Upper lobe of right lung (tissue), 1 donor: ENCODE results near the gene PPP3CB. TPM values are rescaled to one million over a fixed set of nuclear protein-coding genes. Genes with fewer than 3 reads are reported as not detected.

ENCODE experiments used
- ATAC-seq: fragments of 200-7000 bp; cut with Tn5 transposase; one replicate; pipeline ENCODE4 v1.9.1; 2020; ENCODE audit warnings: mild to moderate bottlenecking, moderate library complexity
- DNase-seq: peaks from one replicate; pipeline ENCODE4 v3.0.0-alpha.2; 2020
- H3K27ac ChIP-seq: fragments of 200-600 bp; one replicate; pipeline ENCODE4 v1.8.0; 2022
- H3K27me3 ChIP-seq: fragments of 200-600 bp; one replicate; pipeline ENCODE4 v1.8.0; 2022; ENCODE audit warnings: mild to moderate bottlenecking
- H3K36me3 ChIP-seq: fragments of 200-600 bp; one replicate; pipeline ENCODE4 v1.8.0; 2022
- H3K4me1 ChIP-seq: fragments of 200-600 bp; one replicate; pipeline ENCODE4 v1.8.0; 2022
- H3K4me3 ChIP-seq: fragments of 200-600 bp; one replicate; pipeline ENCODE4 v1.8.0; 2022; ENCODE audit warnings: mild to moderate bottlenecking
- H3K9me3 ChIP-seq: fragments of 200-600 bp; one replicate; pipeline ENCODE4 v1.8.0; 2022
- intact Hi-C: fragments of 100-400 bp; cut with DNase I; formaldehyde crosslinking; loops from one replicate; pipeline ENCODE4 v1.11.0; 2022
- long read RNA-seq: library from polyadenylated mRNA; unstranded; transcript quantifications from one replicate; pipeline ENCODE4 v2.0.0, GENCODE V29; 2021
- total RNA-seq: library from RNA; stranded (reverse); fragmentation: NEBNext Ultra II Directional; extraction: Animal tissue kit (Norgen Biotek cat#: 25700); gene quantifications from one replicate; pipeline ENCODE4 v1.2.1, GENCODE V29; 2021
- TF ChIP-seq, protein P1 (sequence below): fragments of 200-600 bp; IDR thresholded peaks from one replicate; pipeline ENCODE4 v1.8.0; 2022; ENCODE audit warnings: antibody characterized with exemption
- donor health status: DM: no; HTN: yes; CAD: no; lungs with severe emphysema.

PPP3CB gene
- total RNA-seq: 38.0 TPM
- long read RNA-seq, transcript PPP3CB-202 (14 exons, 3,501 nt): major isoform, 8 of 29 reads
- long read RNA-seq, partial matches to known transcripts: 5 of 29 reads
- long read RNA-seq, other reads (novel, unspliced or antisense): 12 of 29 reads

GRCh38 chr10:73495884-73496674, at the start of gene PPP3CB:
PPP3CB (minus strand) TSS chr10:73496024; CDS start chr10:73495889, 135 bp downstream.
- Histone ChIP-seq H3K4me1 (peaks cover 27% of the 10 kb centered on the region), H3K27ac (peak within 1 kb of the TSS; percentile 97), H3K36me3 (peaks cover 31% of the 10 kb centered on the region), H3K4me3 (peak within 1 kb of the TSS; percentile 90), H3K9me3 (no peaks in the 10 kb centered on the region), H3K27me3 (no peaks in the 10 kb centered on the region)
- DNase-seq (peak; percentile 97), ATAC-seq (peak; percentile 94)
- TF ChIP-seq, protein P1, sequence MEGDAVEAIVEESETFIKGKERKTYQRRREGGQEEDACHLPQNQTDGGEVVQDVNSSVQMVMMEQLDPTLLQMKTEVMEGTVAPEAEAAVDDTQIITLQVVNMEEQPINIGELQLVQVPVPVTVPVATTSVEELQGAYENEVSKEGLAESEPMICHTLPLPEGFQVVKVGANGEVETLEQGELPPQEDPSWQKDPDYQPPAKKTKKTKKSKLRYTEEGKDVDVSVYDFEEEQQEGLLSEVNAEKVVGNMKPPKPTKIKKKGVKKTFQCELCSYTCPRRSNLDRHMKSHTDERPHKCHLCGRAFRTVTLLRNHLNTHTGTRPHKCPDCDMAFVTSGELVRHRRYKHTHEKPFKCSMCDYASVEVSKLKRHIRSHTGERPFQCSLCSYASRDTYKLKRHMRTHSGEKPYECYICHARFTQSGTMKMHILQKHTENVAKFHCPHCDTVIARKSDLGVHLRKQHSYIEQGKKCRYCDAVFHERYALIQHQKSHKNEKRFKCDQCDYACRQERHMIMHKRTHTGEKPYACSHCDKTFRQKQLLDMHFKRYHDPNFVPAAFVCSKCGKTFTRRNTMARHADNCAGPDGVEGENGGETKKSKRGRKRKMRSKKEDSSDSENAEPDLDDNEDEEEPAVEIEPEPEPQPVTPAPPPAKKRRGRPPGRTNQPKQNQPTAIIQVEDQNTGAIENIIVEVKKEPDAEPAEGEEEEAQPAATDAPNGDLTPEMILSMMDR: no peak
- intact Hi-C loops: no loop called here

DNA sequence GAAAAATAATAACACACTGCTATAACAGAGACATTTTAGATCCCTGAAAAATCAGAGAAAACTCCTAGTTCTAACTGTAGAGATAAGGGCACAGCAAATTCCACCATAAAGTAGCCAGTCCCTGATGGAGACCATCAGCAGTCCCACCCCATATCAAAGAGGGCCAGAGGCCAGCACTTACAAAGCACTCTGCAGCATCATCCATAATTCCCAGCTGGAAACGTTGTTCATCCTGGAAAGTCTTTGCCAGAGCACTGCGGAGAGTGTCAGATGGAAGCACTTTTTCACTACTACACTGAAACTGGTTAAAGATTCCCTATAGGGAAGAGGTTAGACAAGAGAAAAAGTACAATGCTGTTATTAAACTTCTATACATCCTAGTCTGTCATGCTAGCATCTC, 49.5 kb upstream of the PPP3CB start:
- H3K27me3 ChIP-seq: no peaks in the 10 kb centered on the region
- H3K4me3 ChIP-seq: no peak overlapping the region
- no peaks in the 10 kb centered on the region for H3K4me1 ChIP-seq
- H3K36me3 ChIP-seq: peaks cover 37% of the 10 kb centered on the region
- TF ChIP-seq, protein P1: no peak
- DNase-seq: no peak
- intact Hi-C loops: no loop called here
- H3K27ac ChIP-seq: no peak overlapping the region
- ATAC-seq: no peak
- no peaks in the 10 kb centered on the region for H3K9me3 ChIP-seq

GRCh38 chr10:73537709-73538108, 41.9 kb upstream of the PPP3CB start:
- no peak for DNase-seq
- Histone ChIP-seq H3K9me3 (no peaks in the 10 kb centered on the region), H3K27me3 (no peaks in the 10 kb centered on the region), H3K4me3 (no peak overlapping the region), H3K4me1 (no peaks in the 10 kb centered on the region), H3K27ac (no peak overlapping the region), H3K36me3 (peaks cover 64% of the 10 kb centered on the region)
- TF ChIP-seq, protein P1: no peak
- intact Hi-C loops: no loop called here
- ATAC-seq: no peak

DNA sequence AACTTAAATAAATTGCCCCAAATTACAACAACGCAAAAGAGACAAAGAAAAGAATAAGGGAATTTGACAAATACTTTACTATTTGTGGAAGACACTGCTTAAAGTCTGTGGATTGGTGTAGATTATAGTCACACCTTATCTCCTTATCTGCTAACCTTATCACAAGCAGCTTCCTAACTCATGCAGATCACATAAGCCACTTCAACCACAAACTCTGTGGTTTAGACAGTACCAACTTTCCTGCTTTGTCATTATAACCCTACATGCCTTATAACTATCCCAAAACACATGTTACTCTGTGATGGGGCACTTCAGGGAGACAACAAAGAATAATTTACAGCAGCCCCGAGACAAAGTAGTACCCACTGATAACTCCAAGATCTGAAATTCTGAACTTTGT, 41.5 kb upstream of the PPP3CB start:
- ATAC-seq (no peak), DNase-seq (no peak)
- TF ChIP-seq, protein P1: no peak
- Histone ChIP-seq H3K4me3 (no peak overlapping the region), H3K4me1 (no peaks in the 10 kb centered on the region), H3K9me3 (no peaks in the 10 kb centered on the region), H3K36me3 (peaks cover 60% of the 10 kb centered on the region), H3K27ac (no peak overlapping the region), H3K27me3 (no peaks in the 10 kb centered on the region)
- intact Hi-C loops: no loop called here

- Histone ChIP-seq H3K36me3 (peaks cover 46% of the 10 kb centered on the region), H3K4me1 (no peaks in the 10 kb centered on the region), H3K27ac (no peak overlapping the region), H3K9me3 (no peaks in the 10 kb centered on the region), H3K27me3 (no peaks in the 10 kb centered on the region), H3K4me3 (no peak overlapping the region)
- intact Hi-C loops: no loop called here
- DNase-seq (no peak), ATAC-seq (no peak)
- TF ChIP-seq, protein P1: no peak
Observed at GRCh38 chr10:73534857-73535256, 39.0 kb upstream of the PPP3CB start.
